HG03064 (cell line): Measurements from ENCODE around the gene SIL1.

Experiments used
- ATAC-seq: cut with Tn5 transposase; IDR thresholded peaks from one replicate; pipeline ENCODE4 v1.9.1; 2021; ENCODE audit warnings: low read depth; ENCODE audit not compliant: unreplicated experiment

SIL1 gene

DNA sequence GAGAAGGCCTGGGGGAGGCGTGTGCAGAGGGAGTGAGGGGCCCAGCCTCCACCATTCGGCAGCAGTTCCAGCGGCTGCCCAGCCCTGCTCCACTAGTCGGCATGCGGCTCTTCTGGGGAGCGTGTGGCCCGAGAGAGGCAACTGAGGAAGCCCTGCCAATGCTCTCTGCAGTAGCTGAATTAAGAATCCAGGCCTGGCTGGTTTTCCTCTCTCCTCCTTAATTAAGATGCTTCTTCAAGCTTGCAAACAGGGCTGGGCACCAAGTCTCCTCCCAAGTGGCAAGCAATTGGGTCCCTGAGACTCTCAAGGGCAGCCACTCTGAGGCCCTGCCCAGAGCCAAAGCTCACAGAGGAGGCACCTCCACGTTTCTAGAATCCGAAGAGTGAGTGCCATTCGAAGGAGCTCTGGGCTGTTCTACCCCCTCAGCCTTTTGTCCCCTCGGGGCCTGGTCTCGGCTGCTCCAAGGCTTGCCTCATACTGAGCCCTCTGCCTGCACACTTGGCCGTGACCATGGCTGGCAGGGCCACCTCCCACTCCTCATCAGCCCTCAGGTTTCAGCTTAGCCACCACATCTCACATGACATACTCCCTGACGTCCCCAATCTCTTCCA, 247.6 kb downstream of the SIL1 start:
- no peak for ATAC-seq

DNA sequence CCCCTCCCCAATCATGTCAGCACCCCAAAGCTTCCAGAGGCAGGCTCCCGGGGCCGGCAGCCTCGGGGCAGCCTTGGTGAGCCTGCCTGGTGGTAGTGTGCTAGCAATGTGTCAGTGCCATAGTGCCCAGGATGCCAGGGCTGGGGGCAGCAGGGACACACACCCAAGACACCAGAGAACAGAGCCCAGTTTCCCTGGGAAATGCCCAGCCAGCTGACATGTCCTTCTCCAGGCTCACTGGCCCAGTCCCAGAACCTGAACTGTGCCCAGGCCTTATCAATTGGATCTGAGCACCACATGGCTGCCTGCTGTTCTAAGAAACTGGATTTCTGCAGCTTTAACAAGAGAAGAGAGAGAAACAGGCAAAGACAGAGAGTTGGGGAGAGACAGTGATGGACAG, 248.2 kb downstream of the SIL1 start:
- ATAC-seq: no peak

DNA sequence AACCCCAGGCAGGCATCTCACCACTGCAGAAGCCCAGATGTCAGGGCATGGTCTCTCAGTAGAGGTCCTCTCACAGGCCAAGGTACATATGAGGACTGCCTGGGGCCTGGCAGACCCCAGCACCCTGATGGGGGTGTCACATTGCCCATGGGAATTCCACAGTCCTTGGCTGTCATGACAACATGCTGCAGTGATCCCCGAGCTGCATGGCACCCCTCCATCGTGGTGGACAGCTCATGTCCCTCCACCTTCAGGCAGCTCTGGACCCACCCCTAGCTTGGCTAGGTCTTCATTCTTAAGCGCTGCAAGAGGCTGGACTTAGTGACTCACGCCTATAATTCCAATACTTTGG, 249.0 kb downstream of the SIL1 start:
- no peak for ATAC-seq

DNA sequence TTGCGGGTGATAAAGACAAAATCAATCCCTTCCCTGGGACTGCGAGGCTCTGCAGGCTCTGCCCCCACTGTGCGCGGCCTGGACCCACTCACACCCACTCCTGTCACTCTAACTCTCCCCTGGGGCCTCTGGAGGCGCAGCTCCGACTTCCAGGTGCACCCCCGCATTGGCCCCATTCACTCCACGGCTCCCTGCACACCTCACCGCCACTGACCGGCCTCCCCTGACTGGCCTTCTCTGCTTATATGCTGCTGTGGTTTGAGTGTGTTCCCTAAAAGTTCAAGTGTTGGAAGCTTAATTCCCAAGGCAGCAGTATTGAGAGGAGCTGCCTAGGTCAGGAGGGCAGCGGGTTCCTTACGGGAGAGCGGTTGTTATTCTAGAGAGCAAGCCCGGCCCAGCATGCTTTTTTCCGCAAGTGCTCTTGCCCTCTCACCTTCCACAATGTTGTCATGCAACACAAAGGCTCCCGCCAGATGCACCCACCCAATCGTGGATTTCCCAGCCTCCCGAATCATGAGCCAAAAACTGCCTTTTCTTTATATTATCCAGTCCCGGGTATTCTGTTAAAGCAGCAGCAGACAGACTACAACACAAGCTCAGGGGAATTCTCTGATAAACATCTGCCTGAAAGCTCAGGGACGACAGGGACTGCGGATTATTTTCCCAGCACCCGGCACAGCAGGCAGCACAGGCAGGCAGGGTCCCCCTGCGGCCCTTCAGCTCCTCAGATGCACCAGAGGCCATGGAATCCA, 249.5 kb downstream of the SIL1 start:
- ATAC-seq: no peak

DNA sequence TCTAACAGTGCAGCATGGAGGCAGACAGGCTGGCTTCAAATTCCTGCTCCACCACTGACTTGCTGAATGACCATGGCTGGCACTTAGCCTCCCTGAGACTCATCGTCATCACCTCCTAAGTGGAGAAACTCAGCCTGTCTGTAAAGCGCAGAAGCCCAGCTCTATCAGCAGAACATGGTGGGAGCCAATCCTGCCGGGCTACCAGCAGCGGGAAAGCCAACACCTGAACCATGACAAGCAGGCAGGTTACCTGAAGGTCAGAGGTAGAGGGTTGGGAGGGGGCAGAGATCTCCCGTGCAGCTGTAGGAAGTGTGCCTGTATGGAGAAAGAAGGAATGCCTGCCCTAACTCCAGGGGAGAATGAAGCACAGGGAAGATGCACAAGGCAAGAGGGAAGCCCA, 250.4 kb downstream of the SIL1 start:
- ATAC-seq: no peak

DNA sequence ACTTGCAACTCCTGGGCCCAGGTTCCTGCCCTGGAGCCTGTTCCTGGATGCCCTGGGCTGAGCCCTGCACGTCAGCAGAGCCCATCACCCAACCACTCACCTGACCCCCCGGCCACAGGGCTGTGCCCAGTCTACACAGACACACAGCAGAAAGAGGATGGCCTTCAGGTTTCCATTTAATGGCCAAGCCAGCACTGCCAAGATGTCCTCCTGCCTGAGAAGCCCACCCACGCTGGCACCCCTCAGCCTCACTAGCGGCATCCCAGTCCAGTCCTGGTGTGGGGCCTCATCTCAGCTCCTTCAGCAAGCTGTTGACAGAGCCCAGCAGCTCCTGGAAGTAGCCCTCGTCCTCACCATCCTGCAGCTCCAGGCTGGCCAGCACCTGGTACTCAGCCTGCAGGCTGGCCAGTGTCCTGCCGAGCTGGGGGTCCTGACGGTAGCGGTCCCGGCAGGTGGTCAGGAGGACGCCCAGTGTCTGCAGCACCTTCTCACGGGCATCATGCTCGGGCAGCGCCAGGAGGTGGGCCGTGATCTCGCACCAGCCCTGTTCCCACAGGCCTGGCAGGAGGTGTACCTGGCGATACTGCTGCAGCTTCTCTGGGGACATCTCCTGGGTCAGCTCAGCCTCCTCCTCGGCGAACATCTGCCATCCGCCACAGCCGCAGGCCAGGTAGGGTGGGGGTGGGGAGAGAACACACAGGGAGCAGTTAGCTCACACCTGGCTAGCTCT, 251.2 kb downstream of the SIL1 start:
- no peak for ATAC-seq

DNA sequence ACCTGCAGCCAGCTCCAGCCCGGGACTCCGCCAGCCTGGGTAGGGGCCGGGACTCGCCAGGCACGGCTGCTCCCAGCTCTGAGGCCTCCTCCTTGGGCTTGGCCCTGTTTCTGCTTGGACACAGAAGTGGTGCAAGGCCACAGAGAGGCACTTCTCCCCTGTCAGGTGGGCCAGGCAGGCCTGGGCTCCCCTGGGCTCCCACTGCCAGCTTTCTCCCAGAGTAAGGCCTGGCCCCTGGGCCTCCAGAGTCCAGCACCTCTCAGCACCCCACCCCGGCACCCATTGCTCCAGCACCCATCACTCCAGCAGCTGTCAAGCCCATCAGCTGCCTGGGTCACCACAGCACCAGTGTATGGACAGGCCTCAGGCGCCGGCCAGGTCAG, 251.9 kb downstream of the SIL1 start:
- no peak for ATAC-seq

DNA sequence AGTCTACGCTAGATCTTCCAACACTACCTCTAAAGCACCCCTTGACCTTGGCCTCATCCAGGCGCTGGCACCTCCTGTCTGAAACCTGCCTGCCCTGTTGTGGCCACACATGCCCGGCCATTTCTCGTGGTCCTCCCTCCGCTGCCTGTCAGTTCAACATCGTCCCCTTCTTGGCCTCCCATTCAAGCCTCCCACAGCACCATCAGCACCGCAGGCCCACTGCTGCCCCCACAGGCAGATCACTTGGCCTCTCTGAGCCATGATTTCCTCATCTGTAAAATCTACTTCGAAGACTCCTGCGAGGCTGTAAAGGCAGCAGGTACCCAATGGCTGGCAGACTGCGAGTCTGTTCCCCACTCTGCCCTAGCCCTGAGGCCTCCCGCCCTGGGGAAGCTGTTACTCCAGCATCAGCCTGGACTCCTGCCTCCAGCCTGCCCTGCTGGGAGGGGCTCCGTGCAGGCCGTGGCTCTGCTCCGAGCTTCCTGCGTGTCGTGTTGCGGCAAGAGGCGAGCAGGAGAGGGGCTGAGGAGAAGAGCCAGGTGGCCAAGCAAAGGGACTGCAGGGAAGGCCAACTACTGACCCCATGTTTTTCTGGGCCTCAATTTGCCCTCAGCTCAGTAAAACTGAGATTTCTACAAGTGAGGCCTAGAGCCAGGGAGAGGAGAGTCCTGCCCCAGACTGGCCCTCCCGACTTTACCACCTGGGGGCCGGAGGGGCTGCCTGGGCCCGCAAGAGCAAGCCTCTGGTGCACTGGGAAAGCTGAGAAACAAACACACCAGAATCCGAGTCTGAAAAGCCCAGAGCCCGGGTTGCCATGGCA, 252.5 kb downstream of the SIL1 start:
- ATAC-seq: no peak

DNA sequence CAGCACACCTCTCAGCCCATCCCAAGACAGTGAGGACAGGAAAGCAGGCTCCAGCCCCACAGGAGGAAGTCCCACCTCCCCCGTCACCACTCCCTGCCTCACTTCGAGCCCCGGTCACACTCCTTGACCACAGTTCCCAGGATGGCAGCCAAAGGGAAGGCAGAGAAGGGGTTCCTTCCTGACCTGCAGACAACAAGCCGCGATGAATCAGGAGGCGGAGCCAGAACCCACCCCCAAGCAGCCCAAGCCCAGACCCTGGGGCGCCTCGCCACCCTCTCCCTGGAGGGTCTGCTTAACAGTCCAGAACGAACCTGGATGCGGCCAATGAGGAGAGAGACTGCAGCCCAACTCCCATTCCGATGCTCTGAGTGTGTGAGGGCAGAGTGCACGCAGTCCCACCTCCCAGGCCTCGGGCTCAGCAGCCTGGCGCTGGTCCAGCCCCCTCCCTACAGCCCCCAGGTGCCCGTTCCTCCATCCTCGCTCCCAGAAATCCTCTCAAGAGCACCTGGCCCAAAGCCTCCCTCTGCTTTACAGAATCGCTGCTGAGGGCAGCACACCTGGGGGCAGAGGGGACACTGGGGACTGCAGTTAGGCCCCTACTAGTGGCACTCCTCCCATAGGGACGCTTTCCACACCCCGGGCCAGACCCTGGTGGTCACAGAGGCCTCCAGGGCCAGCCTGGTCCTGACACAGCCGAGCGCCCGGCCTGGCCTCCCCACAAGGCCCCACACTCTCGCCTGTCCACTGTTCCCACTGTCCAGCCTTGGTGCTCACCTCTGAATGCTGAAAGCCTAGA, 253.4 kb downstream of the SIL1 start:
- ATAC-seq: no peak

DNA sequence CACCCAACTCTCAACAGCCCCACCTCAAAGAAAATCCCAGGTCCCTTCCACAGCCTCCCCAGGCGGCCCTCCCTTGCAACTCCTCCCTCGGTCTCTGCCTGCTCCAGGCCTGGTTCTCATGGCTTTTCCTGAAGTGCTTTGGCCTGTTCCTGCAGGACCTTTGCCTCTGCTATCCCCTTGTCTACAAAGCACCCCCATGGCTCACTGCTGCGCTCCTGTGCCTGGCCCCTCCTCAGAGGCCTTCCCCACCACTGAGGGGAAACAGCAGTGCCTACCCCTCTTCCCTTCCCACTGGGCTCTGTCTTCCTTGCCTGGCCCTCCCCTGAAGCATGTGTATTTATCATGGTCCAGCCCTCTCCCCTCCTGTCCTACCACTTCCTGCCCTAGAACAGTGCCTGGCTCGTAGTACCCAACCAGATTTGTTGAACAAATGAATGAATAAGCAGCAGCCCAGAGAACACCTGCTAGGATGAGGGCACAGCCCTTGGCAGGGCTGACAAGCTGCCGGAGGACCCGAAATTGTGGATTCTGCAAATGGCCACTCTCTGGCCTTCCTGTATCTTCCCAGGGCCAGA, 254.5 kb downstream of the SIL1 start:
- no peak for ATAC-seq

DNA sequence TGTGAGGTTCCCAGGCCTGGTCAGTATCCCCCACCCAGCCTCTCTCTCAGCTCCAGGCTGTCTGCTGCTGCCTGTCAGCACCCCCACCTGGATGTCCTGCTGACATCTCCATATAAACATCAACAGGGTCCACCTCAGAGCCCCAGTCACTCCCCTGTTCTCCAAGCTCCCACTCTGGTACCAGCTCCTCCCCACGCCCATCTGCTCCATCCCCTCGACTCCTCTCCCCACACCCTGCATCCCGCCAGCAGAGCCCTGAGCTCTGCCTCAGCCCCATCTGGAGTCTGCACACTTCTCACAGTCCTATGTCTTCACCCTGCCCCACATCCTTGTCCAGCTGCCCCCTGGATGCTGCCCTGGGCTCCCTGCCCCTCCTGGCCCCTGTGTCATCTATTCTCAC, 255.3 kb downstream of the SIL1 start:
- ATAC-seq: no peak

DNA sequence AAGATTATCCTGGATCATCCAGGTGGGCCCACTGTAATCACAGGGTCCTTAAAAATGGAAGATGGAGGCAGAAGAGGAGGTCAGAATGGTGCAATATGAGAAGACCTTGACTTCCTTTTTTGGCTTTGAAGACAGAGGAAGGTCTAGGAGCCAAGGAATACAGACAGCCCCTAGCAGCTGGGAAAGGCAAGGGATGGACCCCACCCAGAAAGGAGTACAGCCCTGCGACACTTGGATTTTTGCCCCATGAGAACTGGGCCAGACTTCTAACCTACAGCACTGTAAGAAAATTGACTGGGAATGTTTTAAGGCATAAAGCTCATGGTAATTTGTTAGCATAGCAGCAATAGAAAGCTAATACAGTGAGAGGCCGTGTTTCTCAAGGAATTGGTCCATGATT, 256.1 kb downstream of the SIL1 start:
- no peak for ATAC-seq

DNA sequence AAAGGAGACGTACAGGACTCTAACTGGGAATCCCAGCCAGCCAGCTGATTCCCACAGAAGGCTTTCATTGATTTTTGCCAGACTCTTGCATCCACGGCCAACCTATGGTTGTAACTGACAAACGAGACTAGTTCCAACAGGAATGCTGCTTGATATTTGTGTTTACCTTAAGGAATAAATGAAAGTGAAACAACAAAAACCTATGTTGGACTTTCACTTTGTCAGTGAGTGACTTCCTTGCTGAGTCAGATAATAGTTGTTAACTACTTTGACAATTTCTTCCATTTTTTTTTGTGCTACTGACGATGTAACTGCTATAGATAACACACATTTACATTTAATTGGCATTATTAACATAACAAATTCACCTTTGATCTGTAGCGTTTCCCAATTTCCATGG, 259.6 kb downstream of the SIL1 start:
- no peak for ATAC-seq

DNA sequence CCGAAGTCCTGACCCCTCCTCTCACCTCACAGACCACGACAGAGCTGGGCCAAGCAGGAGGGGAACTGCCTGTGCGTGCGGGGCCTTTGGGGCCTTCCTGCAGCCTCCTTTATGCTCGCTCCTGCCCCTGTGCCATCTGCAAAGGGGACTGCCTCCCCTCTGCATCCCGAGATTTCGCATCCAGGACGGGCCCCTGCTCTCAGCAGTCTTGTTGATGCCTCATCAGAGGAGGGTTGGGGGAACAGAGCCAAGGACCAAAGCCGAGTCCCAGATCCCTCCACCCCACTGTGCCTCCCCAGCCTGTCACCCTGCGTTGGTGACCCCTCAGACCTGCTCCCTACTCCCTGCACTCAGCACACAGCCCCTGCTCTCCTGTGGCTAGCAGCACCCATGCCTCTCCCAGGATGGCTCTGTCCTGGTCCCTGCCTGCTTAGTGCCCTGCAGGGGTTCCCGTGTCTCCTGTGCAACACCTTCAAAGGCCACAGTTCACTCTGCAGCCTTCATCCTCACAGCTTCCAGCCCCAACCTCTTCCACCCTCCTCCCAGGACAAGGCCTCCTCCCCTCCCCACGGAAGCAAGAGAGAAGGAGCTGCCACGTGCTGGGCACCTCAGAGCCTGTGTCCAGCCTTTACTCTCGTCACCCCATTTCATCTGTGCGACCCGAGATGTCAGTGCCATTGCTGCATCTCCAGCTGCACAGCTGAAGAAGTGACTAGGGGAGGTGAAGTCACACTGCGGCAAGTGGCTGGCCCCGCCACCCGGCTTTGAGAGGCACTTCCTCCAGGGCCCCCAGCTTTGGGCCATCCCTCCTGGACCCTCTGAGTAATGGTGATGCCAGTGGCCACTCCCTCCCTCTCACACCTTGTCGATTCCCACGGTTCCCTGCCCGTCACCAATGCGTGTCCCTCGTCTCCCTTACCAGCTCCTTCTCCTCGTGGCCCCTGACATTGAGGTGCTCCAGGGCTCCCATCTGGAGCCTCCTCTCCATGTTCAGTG, 260.5 kb downstream of the SIL1 start:
- no peak for ATAC-seq

DNA sequence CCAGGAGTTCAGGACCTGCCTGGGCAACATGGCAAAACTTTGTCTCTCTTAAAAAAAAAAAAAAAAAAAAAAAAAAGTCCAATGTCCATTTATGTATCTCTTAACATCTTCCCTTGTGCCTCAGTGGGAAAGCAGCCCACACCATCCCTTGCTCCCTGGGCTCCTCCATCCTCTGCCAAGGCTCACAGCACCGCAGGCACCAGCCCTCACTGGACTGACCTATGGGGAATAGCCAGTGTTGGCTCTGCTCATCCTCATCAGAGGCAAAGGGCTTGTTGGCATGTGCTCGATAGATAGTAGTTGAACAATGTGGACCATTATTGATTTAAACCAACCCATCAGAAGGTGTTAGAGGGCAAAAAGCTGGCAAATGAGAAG, 261.2 kb downstream of the SIL1 start:
- no peak for ATAC-seq

DNA sequence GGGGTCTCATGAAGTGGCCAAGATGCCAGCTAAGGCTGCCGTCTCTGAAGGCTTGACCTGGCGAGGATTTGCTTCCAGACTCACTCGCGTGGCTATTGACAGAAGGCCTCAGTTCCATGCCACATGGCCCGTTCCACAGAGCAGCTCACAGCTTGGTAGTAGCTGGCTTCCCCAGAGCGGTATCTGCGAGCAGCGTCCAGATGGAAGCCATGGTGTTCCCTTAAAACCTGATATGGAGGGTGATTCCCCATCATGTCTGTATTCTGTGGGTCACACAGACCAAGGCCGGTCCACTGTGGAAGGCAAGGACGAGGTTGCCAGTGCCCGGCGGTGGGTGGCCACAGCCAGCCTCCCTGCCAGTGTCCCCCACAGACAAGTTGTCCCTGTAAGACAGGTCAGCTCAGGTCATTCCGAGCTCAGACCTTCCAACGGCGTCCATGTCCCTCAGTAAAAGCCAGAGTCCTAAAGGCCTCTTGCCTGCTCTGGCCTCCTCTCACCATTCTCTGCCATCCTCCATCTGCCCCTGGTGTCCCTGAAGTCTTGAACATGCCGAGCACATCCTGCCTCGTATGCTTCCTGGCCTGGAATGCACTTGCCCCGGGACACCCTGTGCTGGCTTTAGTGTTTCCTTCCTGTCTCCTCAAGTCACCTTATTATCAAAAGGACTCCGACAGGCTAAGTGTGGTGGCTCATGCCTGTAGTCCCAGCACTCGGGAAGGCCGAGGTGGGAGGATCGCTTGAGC, 261.8 kb downstream of the SIL1 start:
- ATAC-seq: no peak

DNA sequence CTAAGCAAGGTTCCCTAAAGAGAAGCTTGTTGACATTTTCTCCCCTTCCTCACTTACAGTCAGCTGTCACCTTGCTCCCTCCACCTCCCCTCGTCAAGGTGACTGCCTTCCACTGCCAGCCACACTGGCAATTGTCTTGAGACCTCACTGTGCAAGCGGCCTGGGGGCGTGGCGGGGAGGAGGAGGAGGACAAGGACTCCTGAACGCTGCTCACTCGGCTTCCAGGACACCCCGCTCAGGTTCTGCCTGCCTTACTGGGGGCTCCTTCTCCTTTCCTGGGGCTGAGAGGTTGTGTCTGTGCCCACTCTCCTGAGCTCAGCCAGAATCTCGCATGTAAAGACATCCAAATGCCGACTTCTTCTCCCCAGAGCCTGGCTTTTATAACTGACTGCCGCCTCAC, 262.7 kb downstream of the SIL1 start:
- ATAC-seq: no peak

DNA sequence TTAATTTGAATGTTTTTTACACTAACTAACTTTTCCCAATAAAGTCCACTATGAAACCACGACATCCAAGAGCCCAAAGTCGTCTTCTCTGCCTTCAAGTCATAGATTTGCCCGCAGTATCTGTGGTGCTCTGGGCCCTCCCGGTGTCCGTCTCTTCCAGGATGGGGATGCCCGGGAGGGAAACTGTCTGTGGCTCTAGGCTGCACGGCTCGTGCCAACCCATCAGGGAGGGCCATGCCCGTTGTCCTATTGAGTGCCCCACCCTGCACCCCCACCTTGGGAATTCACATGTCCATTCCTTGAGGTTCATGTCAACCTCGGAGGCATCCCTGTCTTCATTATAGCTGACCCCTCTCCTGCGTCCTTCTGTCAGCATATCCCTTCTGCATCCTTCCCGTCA, 263.2 kb downstream of the SIL1 start:
- no peak for ATAC-seq
